Suprapubic skin (tissue), 4 donors: ENCODE measurements around the gene C11orf68. TPM values are rescaled to one million over a fixed set of nuclear protein-coding genes. Genes with fewer than 3 reads are reported as not detected.
A peak's percentile ranks its signal among the peaks of the same experiment; 100 is the strongest.

Experiments used
- DNase-seq, 2 donors: peaks; one replicate each; pipeline ENCODE4 v3.0.0-alpha.2; 2019; ENCODE audit warnings: low spot score in 2 of 2
- H3K27ac ChIP-seq: fragments of 200-600 bp; sonication (generic); one replicate; pipeline ENCODE4 v1.5.1; 2019
- H3K27me3 ChIP-seq: fragments of 200-600 bp; sonication (generic); one replicate; pipeline ENCODE4 v1.5.1; 2019
- H3K36me3 ChIP-seq: fragments of 200-600 bp; sonication (generic); one replicate; pipeline ENCODE4 v1.5.1; 2019
- H3K4me1 ChIP-seq: fragments of 200-600 bp; sonication (generic); one replicate; pipeline ENCODE4 v1.5.1; 2019
- H3K4me3 ChIP-seq: fragments of 200-600 bp; sonication (generic); one replicate; pipeline ENCODE4 v1.5.1; 2019; ENCODE audit warnings: mild to moderate bottlenecking
- H3K9me3 ChIP-seq: fragments of 200-600 bp; sonication (generic); one replicate; pipeline ENCODE4 v1.5.1; 2019
- EP300 ChIP-seq: sonication (generic); formaldehyde crosslinking; IDR thresholded peaks from one replicate; pipeline ENCODE4 v1.6.1; 2017; ENCODE audit warnings: antibody characterized with exemption
- POLR2A ChIP-seq, 2 donors: fragments of 450-650 bp; IDR thresholded peaks; one replicate each; pipeline ENCODE4 v1.6.1; 2017; ENCODE audit warnings: antibody characterized with exemption in 2 of 2, mild to moderate bottlenecking in 2 of 2, moderate library complexity in 2 of 2
- POLR2AphosphoS5 ChIP-seq, 3 donors: sonication (generic); formaldehyde crosslinking; IDR thresholded peaks; one replicate each; pipeline ENCODE4 v1.6.1; 2017; ENCODE audit warnings: antibody characterized with exemption in 3 of 3
- WGBS: methylation state at CpG from one replicate; pipeline ENCODE4 v1.1.5; 2018; 5-methylcytosine and 5-hydroxymethylcytosine counted together
- total RNA-seq, 4 donors: library from RNA; depleted of rRNA; stranded (reverse); fragments of >200 nt; gene quantifications; one replicate each; pipeline ENCODE4 v1.1.0, GENCODE V29; 2016
- TF ChIP-seq, protein P1 (sequence below), 2 donors: fragments of 200-600 bp in 1 of 2; fragments of 450-650 bp in 1 of 2; sonication (generic) in 1 of 2; IDR thresholded peaks; one replicate each; pipeline ENCODE4 v1.5.1; 2016 to 2019; ENCODE audit warnings: antibody characterized with exemption in 2 of 2, mild to moderate bottlenecking in 1 of 2, moderate library complexity in 1 of 2

Gene C11orf68
- total RNA-seq, 4 donors from 2014 or later: 17.4 to 21.6 (median 19.5) TPM

DNA sequence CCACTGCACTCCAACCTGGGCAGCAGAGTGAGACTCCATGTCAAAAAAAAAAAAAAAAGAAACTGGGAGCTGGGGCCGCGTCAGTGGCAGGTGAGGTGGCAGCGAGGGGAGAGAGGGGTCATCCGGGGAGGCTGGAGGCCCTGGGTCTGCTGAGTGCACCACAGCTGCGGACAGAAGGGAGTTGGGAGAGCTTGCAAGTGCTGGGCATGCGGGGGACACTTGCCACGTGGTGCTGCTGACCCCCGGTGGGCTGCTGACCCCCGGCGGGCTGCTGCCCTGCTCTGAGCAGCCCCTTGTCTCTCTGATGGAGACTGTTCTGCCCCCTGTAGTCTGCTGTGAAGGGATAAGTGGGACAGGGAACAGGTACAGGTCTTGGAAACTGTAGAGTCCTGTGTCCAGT is 3.0 kb upstream of the C11orf68 start:
- 92% methylated on average over 10 of the region's 10 CpGs for WGBS
- TF ChIP-seq, protein P1, sequence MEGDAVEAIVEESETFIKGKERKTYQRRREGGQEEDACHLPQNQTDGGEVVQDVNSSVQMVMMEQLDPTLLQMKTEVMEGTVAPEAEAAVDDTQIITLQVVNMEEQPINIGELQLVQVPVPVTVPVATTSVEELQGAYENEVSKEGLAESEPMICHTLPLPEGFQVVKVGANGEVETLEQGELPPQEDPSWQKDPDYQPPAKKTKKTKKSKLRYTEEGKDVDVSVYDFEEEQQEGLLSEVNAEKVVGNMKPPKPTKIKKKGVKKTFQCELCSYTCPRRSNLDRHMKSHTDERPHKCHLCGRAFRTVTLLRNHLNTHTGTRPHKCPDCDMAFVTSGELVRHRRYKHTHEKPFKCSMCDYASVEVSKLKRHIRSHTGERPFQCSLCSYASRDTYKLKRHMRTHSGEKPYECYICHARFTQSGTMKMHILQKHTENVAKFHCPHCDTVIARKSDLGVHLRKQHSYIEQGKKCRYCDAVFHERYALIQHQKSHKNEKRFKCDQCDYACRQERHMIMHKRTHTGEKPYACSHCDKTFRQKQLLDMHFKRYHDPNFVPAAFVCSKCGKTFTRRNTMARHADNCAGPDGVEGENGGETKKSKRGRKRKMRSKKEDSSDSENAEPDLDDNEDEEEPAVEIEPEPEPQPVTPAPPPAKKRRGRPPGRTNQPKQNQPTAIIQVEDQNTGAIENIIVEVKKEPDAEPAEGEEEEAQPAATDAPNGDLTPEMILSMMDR (IDR thresholded peaks at IDR 0.05): no peak
- no peak for TF ChIP-seq EP300
- no peak for TF ChIP-seq POLR2A (IDR thresholded peaks at IDR 0.05)
- TF ChIP-seq POLR2AphosphoS5 (IDR thresholded peaks at IDR 0.05): no peak

DNA sequence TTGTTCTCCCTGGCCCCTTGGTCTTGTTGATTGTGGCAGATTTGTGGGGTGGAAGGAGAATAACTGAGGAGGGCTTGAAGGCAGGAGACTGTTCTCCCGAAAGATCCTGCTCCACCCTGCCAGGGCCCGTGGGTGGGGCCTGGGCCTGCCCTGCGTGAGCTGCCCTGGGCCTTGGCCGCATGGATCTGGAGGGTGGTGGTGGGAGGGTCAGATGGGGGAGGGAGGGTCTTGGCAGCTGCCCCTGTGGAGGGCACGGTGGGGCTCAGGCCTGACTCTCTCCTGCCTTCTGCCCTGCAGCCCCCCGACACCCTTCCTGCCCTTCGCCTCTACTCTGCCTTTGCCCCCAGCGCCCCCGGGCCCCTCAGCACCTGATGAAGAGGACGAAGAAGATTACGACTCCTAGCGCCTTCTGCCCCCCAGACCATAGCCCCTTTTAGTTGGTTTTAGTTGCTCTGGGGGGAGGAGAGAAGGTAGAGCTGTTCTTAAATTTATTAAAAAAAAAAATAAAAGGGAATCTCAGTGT is 2.2 kb upstream of the C11orf68 start:
- no peaks in the 10 kb centered on the region for H3K9me3 ChIP-seq
- no peak for TF ChIP-seq EP300
- no peak for TF ChIP-seq POLR2AphosphoS5 (IDR thresholded peaks at IDR 0.05)
- TF ChIP-seq, protein P1 (IDR thresholded peaks at IDR 0.05): no peak
- TF ChIP-seq POLR2A (IDR thresholded peaks at IDR 0.05): no peak
- H3K27ac ChIP-seq: no peak overlapping the region
- H3K27me3 ChIP-seq: no peaks in the 10 kb centered on the region
- DNase-seq: no peak
- peaks cover 22% of the 10 kb centered on the region for H3K36me3 ChIP-seq
- WGBS: 87% methylated on average over 8 of the region's 12 CpGs
- peaks cover 48% of the 10 kb centered on the region for H3K4me1 ChIP-seq
- H3K4me3 ChIP-seq: peak overlapping the region; percentile 90

More for the DNA sequence above, 3.0 kb upstream of the C11orf68 start:
- Histone ChIP-seq H3K4me3 (no peak overlapping the region), H3K4me1 (peaks cover 40% of the 10 kb centered on the region), H3K27me3 (no peaks in the 10 kb centered on the region), H3K27ac (no peak overlapping the region), H3K36me3 (peaks cover 22% of the 10 kb centered on the region), H3K9me3 (no peaks in the 10 kb centered on the region)
- DNase-seq: no peak

DNA sequence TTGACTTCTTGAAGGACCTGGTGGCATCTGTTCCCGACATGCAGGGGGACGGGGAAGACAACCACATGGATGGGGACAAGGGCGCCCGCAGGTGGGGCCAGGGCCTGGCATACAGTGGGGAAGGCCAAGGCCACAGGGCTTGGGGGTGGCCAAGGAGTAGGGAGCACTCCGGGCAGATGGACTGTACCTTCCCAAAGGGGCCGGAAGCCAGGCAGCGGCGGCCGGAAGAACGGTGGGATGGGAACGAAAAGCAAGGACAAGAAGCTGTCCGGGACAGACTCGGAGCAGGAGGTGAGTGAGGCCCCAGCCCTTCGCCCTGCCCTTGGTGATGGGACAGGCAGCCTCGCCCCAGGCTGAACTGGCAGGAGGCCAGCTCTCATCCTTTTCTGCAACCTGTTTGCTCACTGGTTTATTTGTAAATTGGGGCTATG is 1.5 kb upstream of the C11orf68 start:
- 48% methylated on average over 6 of the region's 15 CpGs for WGBS
- Histone ChIP-seq H3K9me3 (no peaks in the 10 kb centered on the region), H3K27me3 (no peaks in the 10 kb centered on the region), H3K4me3 (peak overlapping the region; percentile 90), H3K27ac (no peak overlapping the region), H3K36me3 (peaks cover 22% of the 10 kb centered on the region), H3K4me1 (peaks cover 55% of the 10 kb centered on the region)
- peak in 1 of 2 donors; percentile 74 for DNase-seq
- no peak for TF ChIP-seq POLR2A (IDR thresholded peaks at IDR 0.05)
- TF ChIP-seq POLR2AphosphoS5 (IDR thresholded peaks at IDR 0.05): no peak
- TF ChIP-seq EP300: no peak

DNA sequence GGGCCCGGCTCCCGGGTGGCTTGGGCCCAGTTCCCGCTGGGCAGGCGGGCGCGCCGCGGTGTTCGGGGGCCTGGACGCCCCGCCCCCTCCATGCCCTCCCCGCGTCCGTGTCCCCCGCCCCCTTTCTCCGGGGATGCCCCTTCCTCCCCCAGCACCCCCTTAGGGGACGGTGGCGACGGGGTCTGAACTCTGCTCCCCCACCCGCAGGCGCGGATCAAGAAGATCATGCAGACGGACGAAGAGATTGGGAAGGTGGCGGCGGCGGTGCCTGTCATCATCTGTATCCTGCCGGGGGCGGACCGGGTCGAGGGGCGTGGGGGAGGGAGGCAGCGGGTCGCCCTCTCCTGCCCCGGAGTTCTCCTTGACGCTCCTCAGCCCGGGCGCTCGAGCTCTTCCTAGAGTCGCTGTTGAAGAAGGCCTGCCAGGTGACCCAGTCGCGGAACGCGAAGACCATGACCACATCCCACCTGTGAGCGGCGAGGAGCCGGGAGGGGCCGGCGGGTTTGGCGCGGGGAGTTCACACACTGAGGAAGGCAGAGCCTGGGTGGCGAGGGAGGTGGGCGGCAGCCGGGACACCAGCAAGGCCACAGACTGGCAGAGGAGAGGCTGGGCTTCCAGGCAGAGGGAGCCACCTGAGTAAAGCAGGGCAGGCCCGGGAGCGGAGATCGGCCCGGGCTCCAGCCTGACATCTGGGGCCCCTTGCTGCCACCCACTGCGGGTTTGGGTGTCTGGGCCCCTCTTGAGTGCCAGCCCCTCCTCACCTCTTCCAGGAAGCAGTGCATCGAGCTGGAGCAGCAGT is 910 bp upstream of the C11orf68 start:
- 2% methylated on average over 19 of the region's 60 CpGs for WGBS
- peak; percentile 88 to 89 for DNase-seq
- peak overlapping the region; percentile 90 for H3K4me3 ChIP-seq
- peaks cover 62% of the 10 kb centered on the region for H3K4me1 ChIP-seq
- no peaks in the 10 kb centered on the region for H3K27me3 ChIP-seq
- TF ChIP-seq POLR2A (IDR thresholded peaks at IDR 0.05) (no peak), POLR2AphosphoS5 (IDR thresholded peaks at IDR 0.05) (no peak), EP300 (no peak)
- TF ChIP-seq, protein P1 (IDR thresholded peaks at IDR 0.05): no peak
- peaks cover 21% of the 10 kb centered on the region for H3K36me3 ChIP-seq
- H3K27ac ChIP-seq: peak overlapping the region; percentile 98
- H3K9me3 ChIP-seq: no peaks in the 10 kb centered on the region

DNA sequence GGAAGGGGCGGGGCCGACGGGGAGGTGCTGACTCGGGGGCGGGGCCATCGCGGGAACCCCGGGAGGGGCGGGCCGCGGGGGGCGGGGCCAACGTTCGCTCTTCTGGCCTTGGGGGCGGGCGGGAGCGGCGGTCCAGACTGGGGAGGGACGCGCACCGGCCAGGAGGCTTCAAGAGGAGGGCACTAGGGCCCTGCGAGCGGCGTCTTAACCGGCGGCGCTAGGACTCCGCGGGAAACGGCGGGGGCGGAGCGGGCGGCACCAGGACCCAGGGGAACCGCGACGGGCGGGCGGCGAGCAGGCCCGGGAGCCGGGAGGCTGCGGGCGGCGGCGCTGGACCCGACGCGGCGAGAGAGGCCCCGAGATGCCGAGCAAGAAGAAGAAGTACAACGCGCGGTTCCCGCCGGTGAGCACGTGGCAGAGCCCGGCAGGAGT is 295 bp upstream of the C11orf68 start, which contains the start of gene DRAP1:
DRAP1 (plus strand) TSS at position 286 of the 432 bp plus-strand sequence; CDS start at position 362, 76 bp downstream.
- H3K27me3 ChIP-seq: no peaks in the 10 kb centered on the region
- H3K36me3 ChIP-seq: peaks cover 16% of the 10 kb centered on the region
- TF ChIP-seq POLR2AphosphoS5 (IDR thresholded peaks at IDR 0.05) (peak in 2 of 3 donors; percentile 59 to 90), POLR2A (IDR thresholded peaks at IDR 0.05) (peak in 1 of 2 donors; percentile 25), EP300 (no peak)
- TF ChIP-seq, protein P1 (IDR thresholded peaks at IDR 0.05): no peak
- peak within 1 kb of the TSS; percentile 98 for H3K27ac ChIP-seq
- peak within 1 kb of the TSS; percentile 90 for H3K4me3 ChIP-seq
- no peaks in the 10 kb centered on the region for H3K9me3 ChIP-seq
- DNase-seq: peak; percentile 99
- WGBS: no CpG with 5 or more reads among the region's 59 CpGs
- H3K4me1 ChIP-seq: peaks cover 67% of the 10 kb centered on the region
